ENCODE data around the gene CCDC89.

Gene CCDC89

GRCh38 chr11:85721191-85721590, 35.2 kb upstream of the CCDC89 start:
- Histone ChIP-seq H3F3A (ENCODE audit: insufficient read depth) (no peaks in the 10 kb centered on the region), H2AFZ (ENCODE audit: low read depth, low read length, severe bottlenecking) (no peak overlapping the region), H3K9ac (ENCODE audit: low read length) (no peak overlapping the region), H3K36me3 (ENCODE audit: low read length) (no peaks in the 10 kb centered on the region), H3K4me3 (ENCODE audit: insufficient read depth, low read length, poor library complexity, severe bottlenecking) (no peak overlapping the region), H3K4me2 (ENCODE audit: low read depth, low read length, poor library complexity, severe bottlenecking) (no peak overlapping the region), H3K79me2 (ENCODE audit: insufficient read depth, low read length) (no peaks in the 10 kb centered on the region), H3K9me3 (ENCODE audit: insufficient read depth, low read length) (no peaks in the 10 kb centered on the region), H3K9me2 (replicated peaks; ENCODE audit: insufficient read depth, low read length) (no peaks in the 10 kb centered on the region), H3K27ac (ENCODE audit: low read depth, low read length) (no peak overlapping the region), H3K27me3 (ENCODE audit: low read length) (no peaks in the 10 kb centered on the region), H4K20me1 (ENCODE audit: low read depth, low read length) (no peaks in the 10 kb centered on the region)
- TF ChIP-seq EZH2phosphoT487 (conservative IDR thresholded peaks at IDR 0.05; ENCODE audit: low read length) (no peak), CTCF (IDR thresholded peaks at IDR 0.05; ENCODE audit: insufficient read depth, low read length, poor library complexity, severe bottlenecking) (no peak)

- H3K27me3 ChIP-seq (ENCODE audit: low read length) = no peaks in the 10 kb centered on the region
- H3K79me2 ChIP-seq (ENCODE audit: insufficient read depth, low read length) = no peaks in the 10 kb centered on the region
- H3K9me2 ChIP-seq (replicated peaks; ENCODE audit: insufficient read depth, low read length) = no peaks in the 10 kb centered on the region
- H3F3A ChIP-seq (ENCODE audit: insufficient read depth) = no peaks in the 10 kb centered on the region
- H3K36me3 ChIP-seq (ENCODE audit: low read length) = no peaks in the 10 kb centered on the region
- H2AFZ ChIP-seq (ENCODE audit: low read depth, low read length, severe bottlenecking) = no peak overlapping the region
- no peak overlapping the region for H3K9ac ChIP-seq (ENCODE audit: low read length)
- no peaks in the 10 kb centered on the region for H3K9me3 ChIP-seq (ENCODE audit: insufficient read depth, low read length)
- H4K20me1 ChIP-seq (ENCODE audit: low read depth, low read length) = no peaks in the 10 kb centered on the region
- no peak overlapping the region for H3K4me2 ChIP-seq (ENCODE audit: low read depth, low read length, poor library complexity, severe bottlenecking)
- no peak overlapping the region for H3K27ac ChIP-seq (ENCODE audit: low read depth, low read length)
- H3K4me3 ChIP-seq (ENCODE audit: insufficient read depth, low read length, poor library complexity, severe bottlenecking) = no peak overlapping the region
- TF ChIP-seq EZH2phosphoT487 (conservative IDR thresholded peaks at IDR 0.05; ENCODE audit: low read length) (no peak), CTCF (IDR thresholded peaks at IDR 0.05; ENCODE audit: insufficient read depth, low read length, poor library complexity, severe bottlenecking) (no peak)
Observed at GRCh38 chr11:85718991-85719807, 33.2 kb upstream of the CCDC89 start.

DNA sequence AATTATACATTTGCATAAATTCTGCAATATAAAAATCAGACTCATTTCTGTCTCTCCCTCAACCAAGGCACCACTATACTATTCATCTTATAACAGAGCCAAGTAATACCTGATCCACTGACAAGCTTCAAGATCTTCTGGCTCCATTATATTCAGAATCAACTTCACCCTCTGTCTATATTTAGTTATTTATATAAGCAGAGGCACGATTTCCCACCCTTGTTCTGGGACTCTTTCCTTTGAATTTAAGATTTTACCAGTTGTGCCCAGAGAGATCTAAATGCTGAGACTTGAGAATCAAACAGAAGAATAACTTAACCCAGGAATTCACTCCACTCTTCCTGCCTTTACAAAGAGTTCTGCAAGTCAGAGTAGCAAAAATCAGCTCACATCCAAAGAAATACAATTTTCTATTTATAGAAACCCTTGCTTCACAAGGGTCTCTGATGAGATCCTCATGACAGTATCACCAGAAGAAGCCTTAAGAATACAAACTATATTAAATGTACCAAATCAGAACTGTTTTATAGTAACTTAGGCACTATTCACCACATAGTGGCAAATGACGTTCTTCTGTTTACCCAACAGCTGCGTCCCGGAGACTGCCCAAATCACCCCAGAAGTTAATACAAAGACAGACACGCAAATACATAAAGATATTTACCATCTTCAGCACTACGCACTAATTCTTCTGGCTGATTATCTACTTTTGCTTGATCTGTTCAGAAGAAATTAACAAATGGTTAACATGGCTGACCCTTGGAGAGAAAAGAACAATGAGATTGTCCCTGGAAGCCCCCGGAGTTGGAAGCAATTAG, 32.3 kb upstream of the CCDC89 start:
- Histone ChIP-seq H4K20me1 (ENCODE audit: low read depth, low read length) (no peaks in the 10 kb centered on the region), H2AFZ (ENCODE audit: low read depth, low read length, severe bottlenecking) (no peak overlapping the region), H3K27me3 (ENCODE audit: low read length) (no peaks in the 10 kb centered on the region), H3K4me3 (ENCODE audit: insufficient read depth, low read length, poor library complexity, severe bottlenecking) (no peak overlapping the region), H3K27ac (ENCODE audit: low read depth, low read length) (no peak overlapping the region), H3K9me2 (replicated peaks; ENCODE audit: insufficient read depth, low read length) (no peaks in the 10 kb centered on the region), H3K79me2 (ENCODE audit: insufficient read depth, low read length) (no peaks in the 10 kb centered on the region), H3K4me2 (ENCODE audit: low read depth, low read length, poor library complexity, severe bottlenecking) (no peak overlapping the region), H3K36me3 (ENCODE audit: low read length) (no peaks in the 10 kb centered on the region), H3K9ac (ENCODE audit: low read length) (no peak overlapping the region), H3K9me3 (ENCODE audit: insufficient read depth, low read length) (no peaks in the 10 kb centered on the region), H3F3A (ENCODE audit: insufficient read depth) (no peaks in the 10 kb centered on the region)
- TF ChIP-seq CTCF (IDR thresholded peaks at IDR 0.05; ENCODE audit: insufficient read depth, low read length, poor library complexity, severe bottlenecking) = no peak
- TF ChIP-seq EZH2phosphoT487 (conservative IDR thresholded peaks at IDR 0.05; ENCODE audit: low read length) = no peak
